ENCODE results near the gene JADE1.

The JADE1 gene

DNA sequence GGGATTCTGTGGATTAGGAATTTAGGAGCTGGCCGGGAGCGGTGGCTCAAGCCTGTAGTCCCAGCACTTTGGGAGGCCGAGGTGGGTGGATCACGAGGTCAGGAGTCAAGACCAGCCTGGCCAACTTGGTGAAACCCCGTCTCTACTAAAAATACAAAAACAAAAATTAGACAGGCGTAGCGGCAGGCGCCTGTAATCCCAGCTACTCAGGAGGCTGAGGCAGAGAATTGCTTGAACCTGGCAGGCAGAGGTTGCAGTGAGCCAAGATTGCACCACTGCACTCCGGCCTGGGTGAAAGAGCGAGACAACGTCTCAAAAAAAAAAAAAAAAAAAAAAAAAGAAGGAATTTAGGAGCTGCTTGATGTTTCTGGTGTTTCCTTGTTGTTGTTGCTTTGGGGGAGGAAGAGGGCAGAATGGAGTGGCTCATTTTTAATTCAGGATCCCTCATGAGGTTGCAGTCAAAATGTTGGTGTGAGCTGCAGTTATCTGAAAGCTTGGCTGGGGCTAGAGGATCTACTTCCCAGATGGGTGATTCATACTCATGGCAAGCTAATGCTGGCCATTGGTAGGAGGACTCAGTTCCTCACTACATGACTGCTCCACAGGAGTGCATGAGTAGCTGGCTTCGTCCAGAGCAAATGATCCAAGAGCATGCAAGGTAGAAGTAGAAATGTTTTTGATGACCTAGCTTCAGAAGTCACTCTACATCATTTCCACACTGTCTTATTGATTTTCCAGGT, 26.5 kb upstream of the JADE1 start:
- Histone ChIP-seq H3K36me3 (ENCODE audit: control insufficient read depth, insufficient read depth, low read length) (no peaks in the 10 kb centered on the region), H3K4me3 (ENCODE audit: extremely low read depth, insufficient read depth, low read length, poor library complexity, severe bottlenecking) (no peak overlapping the region), H3K27ac (ENCODE audit: low read depth, low read length, severe bottlenecking) (no peak overlapping the region), H3K4me1 (ENCODE audit: control insufficient read depth, insufficient read depth, low read length, poor library complexity, severe bottlenecking) (no peaks in the 10 kb centered on the region), H3K9me3 (ENCODE audit: control insufficient read depth, low read length) (no peaks in the 10 kb centered on the region)
- 88 to 100% methylated on average over 3 to 5 of the region's 12 CpGs for WGBS, 2 experiments (ENCODE audit: insufficient coverage in 2 of 2)

DNA sequence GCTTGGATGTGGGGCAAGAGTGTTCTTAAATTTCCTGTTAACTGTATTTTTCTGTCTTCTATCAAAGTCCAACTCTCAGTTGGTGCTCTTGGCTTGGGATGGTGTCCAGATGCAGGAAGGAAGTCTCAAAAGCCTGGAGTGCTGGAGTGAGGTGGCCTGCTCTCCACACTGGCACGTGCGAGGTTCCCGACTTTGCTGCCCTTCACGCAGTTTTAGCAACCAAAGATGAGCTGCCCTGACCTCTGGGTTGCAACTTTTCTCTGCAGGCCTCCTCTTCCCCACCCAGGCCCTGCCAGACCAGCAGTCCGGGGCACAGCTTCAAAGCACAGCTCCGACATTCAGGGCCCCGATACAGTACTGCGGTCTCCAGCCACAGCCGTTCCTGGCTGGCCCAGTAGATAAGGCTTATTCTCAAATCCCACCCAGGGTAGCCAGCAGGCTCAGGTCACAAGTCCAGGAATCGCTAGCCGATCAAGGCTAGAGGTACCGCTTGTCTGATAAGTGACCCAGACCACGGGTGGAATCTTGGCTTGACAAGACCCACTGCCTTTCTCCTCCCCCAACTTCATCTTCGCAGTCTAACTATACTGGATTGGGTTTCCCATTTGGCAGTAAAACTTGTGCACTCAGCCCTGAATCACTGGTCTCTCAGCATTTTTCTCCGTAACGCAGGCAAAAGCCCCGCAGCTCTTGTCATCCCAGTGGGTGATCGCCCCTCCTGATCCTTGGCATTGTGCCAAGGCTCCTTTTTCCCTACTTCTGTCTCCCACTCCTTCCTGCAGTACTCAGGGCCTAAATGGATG, 21.8 kb upstream of the JADE1 start:
- H3K4me1 ChIP-seq (ENCODE audit: control insufficient read depth, insufficient read depth, low read length, poor library complexity, severe bottlenecking), result no peaks in the 10 kb centered on the region
- H3K4me3 ChIP-seq (ENCODE audit: extremely low read depth, insufficient read depth, low read length, poor library complexity, severe bottlenecking), result no peak overlapping the region
- 88 to 90% methylated on average over 16 to 18 of the region's 18 CpGs for WGBS, 2 experiments (ENCODE audit: insufficient coverage in 2 of 2)
- H3K27ac ChIP-seq (ENCODE audit: low read depth, low read length, severe bottlenecking), result peak overlapping the region; percentile 7
- H3K9me3 ChIP-seq (ENCODE audit: control insufficient read depth, low read length), result no peaks in the 10 kb centered on the region
- no peaks in the 10 kb centered on the region for H3K36me3 ChIP-seq (ENCODE audit: control insufficient read depth, insufficient read depth, low read length)

DNA sequence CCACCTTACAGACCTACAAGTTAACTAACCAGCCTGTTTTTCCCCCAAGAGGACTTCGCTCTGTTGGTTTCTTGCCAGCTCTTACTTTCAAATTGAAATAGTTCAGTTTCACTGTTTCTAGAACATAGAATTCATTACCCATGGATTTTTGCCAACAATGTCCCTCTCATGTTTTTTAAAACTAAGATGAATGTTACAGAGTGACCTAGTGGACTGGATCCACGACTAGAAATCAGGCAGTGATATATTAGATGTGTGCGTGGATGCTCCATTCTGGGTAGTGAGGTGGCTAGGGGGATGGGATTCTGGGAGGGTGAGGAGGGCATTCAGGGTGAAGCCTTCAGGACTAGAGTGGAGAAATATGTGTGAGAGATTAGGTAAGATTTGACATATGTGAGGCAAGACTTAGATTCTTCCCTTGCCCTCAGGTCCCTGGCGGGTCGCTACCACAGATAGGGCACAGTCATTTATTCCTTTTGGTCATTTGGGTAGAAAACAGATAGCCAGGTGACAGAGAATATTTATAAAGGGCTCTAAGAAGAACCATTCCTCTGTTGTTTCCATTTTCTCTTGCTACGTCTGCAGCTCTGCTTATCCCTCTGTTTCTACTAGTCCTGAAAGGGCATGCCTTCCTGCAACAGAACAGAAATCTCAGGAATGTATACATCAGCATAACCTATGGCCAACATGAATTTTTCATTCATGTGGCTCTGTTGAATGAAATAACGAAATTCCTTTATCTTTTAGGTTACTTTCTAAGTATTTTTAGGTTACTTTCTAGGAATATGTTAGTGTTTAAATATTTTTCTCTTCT, 15.4 kb upstream of the JADE1 start:
- H3K36me3 ChIP-seq (ENCODE audit: control insufficient read depth, insufficient read depth, low read length), result no peaks in the 10 kb centered on the region
- no peaks in the 10 kb centered on the region for H3K9me3 ChIP-seq (ENCODE audit: control insufficient read depth, low read length)
- H3K4me1 ChIP-seq (ENCODE audit: control insufficient read depth, insufficient read depth, low read length, poor library complexity, severe bottlenecking), result peaks cover 5% of the 10 kb centered on the region
- H3K4me3 ChIP-seq (ENCODE audit: extremely low read depth, insufficient read depth, low read length, poor library complexity, severe bottlenecking), result no peak overlapping the region
- no peak overlapping the region for H3K27ac ChIP-seq (ENCODE audit: low read depth, low read length, severe bottlenecking)
- WGBS, 2 experiments (ENCODE audit: insufficient coverage in 2 of 2), result 88 to 93% methylated on average over 5 of the region's 7 CpGs

DNA sequence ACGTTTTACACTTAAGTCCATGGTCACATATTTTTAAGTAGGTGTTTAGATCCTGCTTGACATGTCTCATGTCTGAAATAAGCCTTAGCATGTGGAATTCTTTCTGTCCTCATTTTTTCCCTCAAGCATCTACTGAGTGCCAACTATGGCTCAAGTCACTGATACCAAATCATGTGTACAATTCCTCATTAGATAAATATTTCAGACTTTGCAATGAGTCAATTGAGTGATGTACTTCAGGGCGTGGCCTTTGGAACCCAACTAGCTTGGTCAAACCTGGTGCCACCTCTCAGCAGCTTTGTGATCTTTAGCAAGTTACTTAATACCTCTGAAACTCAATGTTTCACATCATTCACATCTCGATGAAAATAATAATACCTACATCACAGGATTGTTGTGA, 12.6 kb upstream of the JADE1 start:
- Histone ChIP-seq H3K4me3 (ENCODE audit: extremely low read depth, insufficient read depth, low read length, poor library complexity, severe bottlenecking) (no peak overlapping the region), H3K36me3 (ENCODE audit: control insufficient read depth, insufficient read depth, low read length) (no peaks in the 10 kb centered on the region), H3K27ac (ENCODE audit: low read depth, low read length, severe bottlenecking) (no peak overlapping the region), H3K4me1 (ENCODE audit: control insufficient read depth, insufficient read depth, low read length, poor library complexity, severe bottlenecking) (peaks cover 5% of the 10 kb centered on the region), H3K9me3 (ENCODE audit: control insufficient read depth, low read length) (no peaks in the 10 kb centered on the region)
- WGBS, 2 experiments (ENCODE audit: insufficient coverage in 2 of 2), result 88% methylated on average over 1 of the region's 3 CpGs; no CpG with 5 or more reads in 1 of the 2 experiments

DNA sequence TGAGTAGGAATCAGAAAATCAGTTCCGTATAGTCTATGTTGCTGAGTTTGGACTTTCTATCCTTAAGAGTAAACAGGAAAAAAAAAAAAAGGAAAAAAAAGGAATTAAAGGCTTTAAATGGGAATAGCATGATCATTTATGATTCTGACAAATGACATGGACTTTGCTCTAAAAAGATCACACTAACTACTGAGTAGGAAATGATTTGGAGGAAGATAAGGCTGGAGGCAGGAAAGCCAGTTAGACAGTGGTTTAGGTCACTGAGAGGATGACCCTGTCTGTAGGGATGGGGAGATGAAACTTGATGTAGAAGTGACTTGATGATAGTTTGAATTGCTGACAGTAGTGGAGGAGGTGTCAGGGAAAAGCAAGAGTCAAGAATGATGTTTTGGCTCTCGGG, 9.2 kb upstream of the JADE1 start:
- Histone ChIP-seq H3K9me3 (ENCODE audit: control insufficient read depth, low read length) (no peaks in the 10 kb centered on the region), H3K27ac (ENCODE audit: low read depth, low read length, severe bottlenecking) (no peak overlapping the region), H3K4me1 (ENCODE audit: control insufficient read depth, insufficient read depth, low read length, poor library complexity, severe bottlenecking) (no peaks in the 10 kb centered on the region), H3K36me3 (ENCODE audit: control insufficient read depth, insufficient read depth, low read length) (no peaks in the 10 kb centered on the region), H3K4me3 (ENCODE audit: extremely low read depth, insufficient read depth, low read length, poor library complexity, severe bottlenecking) (no peak overlapping the region)
- 83 to 90% methylated on average over 2 of the region's 2 CpGs for WGBS, 2 experiments (ENCODE audit: insufficient coverage in 2 of 2)

DNA sequence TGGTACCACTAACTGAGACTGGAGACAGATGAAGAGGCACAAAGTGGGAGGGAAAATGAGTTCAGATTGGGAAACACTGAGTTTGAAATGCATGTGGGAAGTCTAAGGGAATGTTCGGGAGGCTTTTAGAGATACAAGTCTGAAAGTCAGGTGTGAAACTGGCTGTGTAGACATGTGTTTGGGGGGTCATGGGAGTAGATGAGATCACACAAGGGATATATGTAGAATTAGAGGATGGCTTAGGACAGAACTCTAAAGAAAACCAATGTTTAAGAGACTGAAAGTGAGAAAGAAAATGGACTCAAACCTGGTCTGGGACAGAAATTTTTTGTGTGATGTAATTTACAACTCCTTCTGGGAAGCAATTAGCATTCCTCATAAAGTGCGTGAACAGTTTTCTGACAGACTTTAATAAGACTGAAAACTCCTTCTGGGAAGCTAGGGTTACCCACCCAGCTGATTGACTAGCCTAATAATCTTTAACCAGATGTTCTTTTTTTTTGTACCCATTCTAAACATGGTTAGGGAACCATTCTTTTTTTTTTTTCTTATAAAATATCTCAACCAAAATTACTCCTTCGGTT, 8.7 kb upstream of the JADE1 start:
- no peak overlapping the region for H3K27ac ChIP-seq (ENCODE audit: low read depth, low read length, severe bottlenecking)
- H3K4me3 ChIP-seq (ENCODE audit: extremely low read depth, insufficient read depth, low read length, poor library complexity, severe bottlenecking), result no peak overlapping the region
- WGBS, 2 experiments (ENCODE audit: insufficient coverage in 2 of 2), result 75 to 87% methylated on average over 1 to 2 of the region's 3 CpGs
- no peaks in the 10 kb centered on the region for H3K9me3 ChIP-seq (ENCODE audit: control insufficient read depth, low read length)
- no peaks in the 10 kb centered on the region for H3K4me1 ChIP-seq (ENCODE audit: control insufficient read depth, insufficient read depth, low read length, poor library complexity, severe bottlenecking)
- H3K36me3 ChIP-seq (ENCODE audit: control insufficient read depth, insufficient read depth, low read length), result no peaks in the 10 kb centered on the region

DNA sequence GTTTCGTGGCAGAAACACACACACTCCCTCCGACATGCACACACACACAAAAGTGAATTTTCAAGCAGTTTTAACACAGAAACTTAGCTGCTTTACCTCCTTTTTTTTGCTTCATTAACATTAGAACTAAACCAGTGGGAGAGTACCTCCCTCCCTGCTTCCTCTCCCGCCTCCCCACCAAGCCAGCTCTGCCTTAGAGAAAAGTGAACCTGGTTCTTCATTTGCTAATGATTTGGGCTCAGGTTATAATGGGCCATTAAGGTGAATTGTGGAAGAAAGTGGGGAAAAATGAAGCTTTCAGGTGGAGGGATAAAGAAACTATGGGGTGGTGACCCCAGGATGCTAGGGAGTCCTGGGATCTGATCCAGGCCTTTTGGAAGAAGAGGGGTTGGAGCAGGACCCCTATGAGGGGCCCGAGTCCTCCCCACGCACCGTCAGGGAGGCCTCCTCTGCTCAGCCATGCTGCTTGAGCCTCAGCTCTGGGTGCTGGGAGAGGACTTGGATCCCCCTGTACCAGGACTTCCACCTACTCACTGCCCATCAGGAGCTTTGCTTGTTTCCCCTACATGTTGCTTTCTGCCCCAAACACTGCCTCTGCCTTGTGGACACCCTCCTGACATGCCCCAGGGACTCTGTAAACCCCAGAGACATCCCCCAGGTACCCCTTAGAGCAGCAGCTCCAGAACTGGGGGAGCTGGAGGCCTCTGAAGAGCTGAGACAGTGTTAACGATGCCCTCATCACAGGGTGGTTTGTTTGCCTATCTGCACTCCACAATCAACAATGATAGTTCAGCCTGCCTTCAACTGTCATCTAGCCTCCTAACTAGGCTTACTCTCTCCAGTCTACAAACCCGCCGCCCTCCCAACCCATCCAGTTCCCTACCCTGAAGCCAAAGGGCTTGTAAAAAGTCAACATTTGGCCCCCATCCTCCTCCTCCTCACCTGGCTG, 6.5 kb upstream of the JADE1 start:
- H3K9me3 ChIP-seq (ENCODE audit: control insufficient read depth, low read length), result no peaks in the 10 kb centered on the region
- H3K4me1 ChIP-seq (ENCODE audit: control insufficient read depth, insufficient read depth, low read length, poor library complexity, severe bottlenecking), result no peaks in the 10 kb centered on the region
- no peaks in the 10 kb centered on the region for H3K36me3 ChIP-seq (ENCODE audit: control insufficient read depth, insufficient read depth, low read length)
- H3K4me3 ChIP-seq (ENCODE audit: extremely low read depth, insufficient read depth, low read length, poor library complexity, severe bottlenecking), result no peak overlapping the region
- 42 to 59% methylated on average over 4 to 8 of the region's 9 CpGs for WGBS, 2 experiments (ENCODE audit: insufficient coverage in 2 of 2)
- H3K27ac ChIP-seq (ENCODE audit: low read depth, low read length, severe bottlenecking), result no peak overlapping the region

DNA sequence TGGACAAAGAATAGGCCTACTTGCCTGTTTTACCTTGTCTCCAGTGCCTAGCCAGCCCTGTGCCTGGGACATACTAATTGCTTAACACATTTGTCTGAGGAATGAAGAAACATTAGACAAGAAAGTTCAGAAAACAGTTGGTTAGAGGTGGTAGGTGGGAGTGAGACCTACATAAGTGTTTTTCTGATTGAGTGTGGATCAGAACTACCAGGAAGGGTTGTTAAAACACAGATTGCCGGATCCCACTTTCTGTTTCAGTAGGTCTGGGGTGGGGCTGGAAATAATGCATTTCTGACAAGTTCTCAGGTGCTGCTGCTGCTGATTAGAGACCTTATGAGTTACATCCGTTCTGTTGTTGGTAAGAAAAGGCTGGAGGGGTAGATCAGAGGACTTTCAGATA, 5.7 kb upstream of the JADE1 start:
- Histone ChIP-seq H3K4me3 (ENCODE audit: extremely low read depth, insufficient read depth, low read length, poor library complexity, severe bottlenecking) (no peak overlapping the region), H3K4me1 (ENCODE audit: control insufficient read depth, insufficient read depth, low read length, poor library complexity, severe bottlenecking) (no peaks in the 10 kb centered on the region), H3K27ac (ENCODE audit: low read depth, low read length, severe bottlenecking) (no peak overlapping the region), H3K9me3 (ENCODE audit: control insufficient read depth, low read length) (no peaks in the 10 kb centered on the region), H3K36me3 (ENCODE audit: control insufficient read depth, insufficient read depth, low read length) (no peaks in the 10 kb centered on the region)
- WGBS, 2 experiments (ENCODE audit: insufficient coverage in 2 of 2), result 79 to 97% methylated on average over 2 of the region's 2 CpGs

DNA sequence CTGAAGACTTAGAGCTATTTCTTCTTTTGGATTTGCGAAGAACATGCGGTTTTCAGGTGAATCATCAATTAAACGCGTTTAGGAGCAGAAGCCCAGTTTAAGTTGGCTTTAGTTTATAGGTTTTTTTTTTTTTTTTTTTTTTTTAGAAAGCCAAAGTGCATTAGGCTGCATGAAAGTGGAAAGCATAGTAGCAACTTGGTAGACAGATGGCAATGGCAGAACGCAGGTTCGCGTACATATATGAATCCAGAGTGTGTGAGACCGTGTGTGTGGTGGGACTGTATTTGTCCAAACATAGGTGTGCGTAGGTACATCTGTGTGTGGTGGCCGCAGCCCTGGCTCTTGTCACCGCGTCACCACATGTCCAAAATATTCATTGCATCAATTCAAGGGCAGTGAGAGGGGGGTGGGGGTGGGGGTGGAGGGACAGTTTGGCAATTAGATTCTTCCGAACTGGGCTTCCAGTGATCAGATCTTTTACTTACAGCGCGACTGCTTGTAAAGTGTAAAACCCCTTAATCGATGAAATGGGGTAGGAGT, 901 bp downstream of the JADE1 start:
- peak overlapping the region; percentile 82 for H3K4me3 ChIP-seq (ENCODE audit: extremely low read depth, insufficient read depth, low read length, poor library complexity, severe bottlenecking)
- peaks cover 11% of the 10 kb centered on the region for H3K4me1 ChIP-seq (ENCODE audit: control insufficient read depth, insufficient read depth, low read length, poor library complexity, severe bottlenecking)
- H3K27ac ChIP-seq (ENCODE audit: low read depth, low read length, severe bottlenecking), result peak overlapping the region; percentile 99
- H3K36me3 ChIP-seq (ENCODE audit: control insufficient read depth, insufficient read depth, low read length), result no peaks in the 10 kb centered on the region
- H3K9me3 ChIP-seq (ENCODE audit: control insufficient read depth, low read length), result no peaks in the 10 kb centered on the region
- WGBS, 2 experiments (ENCODE audit: insufficient coverage in 2 of 2), result 0 to 1% methylated on average over 9 to 12 of the region's 16 CpGs

All from mesodermal cell (in vitro differentiated cells).